GM13977 (cell line): ENCODE results near the gene AP5Z1.
"Not testable (repeated sequence)": the region's sequence is repeated elsewhere in the genome, so short reads cannot be mapped to it uniquely, and the experiment has no call there.

ENCODE experiments used
- DNase-seq: peaks from one replicate; pipeline ENCODE4 v3.0.0; 2012; ENCODE audit warnings: low spot score
- CTCF ChIP-seq: IDR thresholded peaks from 2 replicates; pipeline ENCODE4 v1.5.1; 2012; ENCODE audit warnings: mild to moderate bottlenecking, control low read depth; ENCODE audit not compliant: insufficient read depth; ENCODE audit errors: extremely low read depth, missing control alignments
- in situ Hi-C: fragments of 300-500 bp; cut with MboI; formaldehyde crosslinking; loops from one replicate; pipeline ENCODE4 v1.12.0; 2022; ENCODE audit warnings: low sequenced_read_pairs, low pct_unique_long_range_greater_than_20kb, mixed read lengths, inconsistent platforms; ENCODE audit not compliant: unreplicated experiment

Gene AP5Z1

GRCh38 chr7:4790516-4790991 lies 15.1 kb downstream of the AP5Z1 start:
- no peak for TF ChIP-seq CTCF
- in situ Hi-C loops = no loop called here
- no peak for DNase-seq

- no peak for TF ChIP-seq CTCF
- DNase-seq = no peak
- in situ Hi-C loops = no loop called here
Measured at GRCh38 chr7:4791101-4791737, 15.8 kb downstream of the AP5Z1 start.

- in situ Hi-C loops = no loop called here
Measured at GRCh38 chr7:4791738-4792536, 16.5 kb downstream of the AP5Z1 start.

GRCh38 chr7:4792537-4793126 lies 17.2 kb downstream of the AP5Z1 start:
- in situ Hi-C loops = no loop called here
- no peak for TF ChIP-seq CTCF
- DNase-seq = no peak

More at GRCh38 chr7:4791738-4792536, 16.5 kb downstream of the AP5Z1 start:
- peak; percentile 86 for DNase-seq
- TF ChIP-seq CTCF = peak; percentile 78

GRCh38 chr7:4793385-4793993 lies 18.1 kb downstream of the AP5Z1 start:
- DNase-seq, in situ Hi-C loops: not testable (repeated sequence)

GRCh38 chr7:4794171-4794570 lies 18.7 kb downstream of the AP5Z1 start:
- in situ Hi-C loops, DNase-seq: not testable (repeated sequence)

- in situ Hi-C loops = no loop called here
- DNase-seq = no peak
- TF ChIP-seq CTCF = no peak
Measured at GRCh38 chr7:4794591-4795350, 19.3 kb downstream of the AP5Z1 start.
